ENCODE data around the gene DHFR. TPM values are rescaled to one million over a fixed set of nuclear protein-coding genes. Genes with fewer than 3 reads are reported as not detected.

DHFR gene
- polyA plus RNA-seq, 1 of the 3 experiments (the other 2 are of a cell fraction), result 16.6 TPM

DNA sequence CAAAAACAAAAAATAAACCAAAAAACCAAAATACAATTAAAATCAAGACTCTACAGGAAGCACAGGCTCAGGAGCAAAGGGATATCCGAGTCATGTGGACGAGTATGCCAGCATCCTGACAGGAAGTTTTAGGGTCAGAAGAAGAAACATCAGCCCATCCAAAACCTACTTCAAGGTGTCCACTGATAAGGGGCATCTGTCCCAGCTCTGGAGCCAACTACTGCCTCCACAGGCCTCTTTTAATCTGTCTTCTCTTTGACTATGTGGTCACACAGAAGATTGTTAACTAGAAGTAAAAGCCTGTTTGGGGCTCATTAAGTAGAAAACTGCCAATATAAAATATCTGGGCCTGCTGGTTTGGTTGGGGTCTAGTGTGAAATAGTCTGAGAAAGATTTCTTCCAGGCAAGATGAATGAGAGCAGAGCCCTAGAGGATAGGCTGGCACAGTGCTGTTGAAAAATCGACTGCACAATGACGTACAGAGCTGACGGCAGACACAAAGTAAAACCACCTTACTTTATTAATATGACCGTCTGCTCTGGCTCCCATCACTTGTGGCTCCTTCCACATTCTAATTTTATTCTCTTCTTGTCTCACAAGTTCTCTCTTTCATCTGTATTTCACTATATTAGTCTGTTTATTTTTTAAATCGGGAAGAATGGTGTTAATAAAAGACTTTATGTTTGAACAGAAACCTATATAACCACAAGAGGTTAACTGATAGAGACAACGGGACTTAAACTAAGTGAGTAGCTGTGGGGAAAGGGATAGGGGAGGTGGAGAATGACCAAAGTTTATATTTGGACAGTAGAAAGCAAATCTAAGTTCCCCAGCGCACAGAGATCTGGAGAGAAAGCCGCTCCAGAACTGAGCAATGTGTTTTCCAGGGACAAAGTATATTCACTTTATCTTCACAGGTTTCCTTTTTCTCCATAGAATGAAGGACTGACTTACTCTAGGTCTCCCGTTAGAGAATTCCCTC, 23.2 kb downstream of the DHFR start:
- WGBS (ENCODE audit: low lambda C conversion rate), result 94% methylated on average over 11 of the region's 11 CpGs
- Histone ChIP-seq H3K79me2 (ENCODE audit: insufficient read depth) (no peaks in the 10 kb centered on the region), H3K4me1 (ENCODE audit: control insufficient read depth in 1 of 2, insufficient read depth in 2 of 2, low read depth in 1 of 2, low read length in 1 of 2) (no peaks in the 10 kb centered on the region; a peak in 1 of 4 replicates), H3F3A (replicated peaks; ENCODE audit: insufficient read depth) (no peaks in the 10 kb centered on the region), H2AFZ (ENCODE audit: low read depth) (no peak overlapping the region), H3K36me3 (replicated peaks in 1 of 2; ENCODE audit: control insufficient read depth in 1 of 2, insufficient read depth in 2 of 2, low read length in 1 of 2) (peaks cover 14 to 16% of the 10 kb centered on the region in 2 experiments), H3K4me2 (no peak overlapping the region), H3K9me3 (no peaks in the 10 kb centered on the region), H4K20me1 (ENCODE audit: insufficient read depth) (no peaks in the 10 kb centered on the region), H3K27me3 (ENCODE audit: insufficient read depth) (no peaks in the 10 kb centered on the region), H3K4me3 (ENCODE audit: low read depth in 2 of 2, low read length in 1 of 2) (no peak overlapping the region), H3K9ac (no peak overlapping the region), H3K27ac (ENCODE audit: low read depth in 2 of 2, low read length in 1 of 2) (no peak overlapping the region), H3K9me2 (no peaks in the 10 kb centered on the region)
- no peak for DNase-seq
- POLR2A ChIA-PET, result no interaction called here
- CTCF ChIA-PET, result interaction anchor here (1.4 kb wide), 1 partner anchor 18 kb away, joined by 3 read pairs; no protein-coding TSS in a partner anchor
- TF ChIP-seq MEF2A (IDR thresholded peaks at IDR 0.05; ENCODE audit: borderline replicate concordance, low read depth) (no peak), FOSL2 (IDR thresholded peaks at IDR 0.05; ENCODE audit: borderline replicate concordance, low read depth) (no peak), TEAD4 (IDR thresholded peaks at IDR 0.05; ENCODE audit: borderline replicate concordance, insufficient read depth) (no peak)
- TF ChIP-seq, protein P1, sequence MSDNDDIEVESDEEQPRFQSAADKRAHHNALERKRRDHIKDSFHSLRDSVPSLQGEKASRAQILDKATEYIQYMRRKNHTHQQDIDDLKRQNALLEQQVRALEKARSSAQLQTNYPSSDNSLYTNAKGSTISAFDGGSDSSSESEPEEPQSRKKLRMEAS (IDR thresholded peaks at IDR 0.05; ENCODE audit: low read depth), result no peak

DNA sequence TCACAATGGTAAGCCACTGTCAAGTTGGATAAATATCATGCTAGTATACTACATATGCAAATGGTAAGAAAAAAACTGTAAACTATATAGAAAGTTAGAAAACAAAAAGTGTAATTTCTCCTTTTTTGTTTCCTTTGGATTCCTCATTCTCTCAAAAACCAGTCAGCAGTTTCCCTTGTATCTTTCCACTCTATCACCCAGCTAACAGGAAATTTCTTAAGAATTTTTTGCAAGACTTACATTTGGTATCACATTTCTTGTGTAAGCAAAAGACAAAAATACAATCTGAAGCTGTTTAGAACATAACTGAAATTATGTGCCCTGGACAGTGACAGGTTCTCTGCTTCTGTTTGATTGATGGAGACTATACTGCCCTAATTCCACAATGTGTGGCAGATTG, 25.5 kb downstream of the DHFR start:
- POLR2A ChIA-PET, result no interaction called here
- Histone ChIP-seq H3K4me2 (no peak overlapping the region), H3K27me3 (ENCODE audit: insufficient read depth) (no peaks in the 10 kb centered on the region), H3K9ac (no peak overlapping the region), H4K20me1 (ENCODE audit: insufficient read depth) (no peaks in the 10 kb centered on the region), H3K79me2 (ENCODE audit: insufficient read depth) (no peaks in the 10 kb centered on the region), H3K4me1 (ENCODE audit: control insufficient read depth in 1 of 2, insufficient read depth in 2 of 2, low read depth in 1 of 2, low read length in 1 of 2) (no peaks in the 10 kb centered on the region; a peak in 1 of 4 replicates), H3K27ac (ENCODE audit: low read depth in 2 of 2, low read length in 1 of 2) (no peak overlapping the region), H3K36me3 (replicated peaks in 1 of 2; ENCODE audit: control insufficient read depth in 1 of 2, insufficient read depth in 2 of 2, low read length in 1 of 2) (peaks cover 12 to 16% of the 10 kb centered on the region in 2 experiments), H3K9me2 (no peaks in the 10 kb centered on the region), H2AFZ (ENCODE audit: low read depth) (no peak overlapping the region), H3K4me3 (ENCODE audit: low read depth in 2 of 2, low read length in 1 of 2) (no peak overlapping the region), H3F3A (replicated peaks; ENCODE audit: insufficient read depth) (no peaks in the 10 kb centered on the region), H3K9me3 (no peaks in the 10 kb centered on the region)
- no peak for DNase-seq
- TF ChIP-seq GATA2 (CRISPR knock-in tag; IDR thresholded peaks at IDR 0.05) (no peak), TAF1 (IDR thresholded peaks at IDR 0.05; ENCODE audit: borderline replicate concordance, low read depth, low read length) (no peak), SIN3A (IDR thresholded peaks at IDR 0.05; ENCODE audit: borderline replicate concordance, low read depth, low read length) (no peak), NFIC (IDR thresholded peaks at IDR 0.05; ENCODE audit: borderline replicate concordance) (no peak), EZH2phosphoT487 (IDR thresholded peaks at IDR 0.05; ENCODE audit: borderline replicate concordance, low read depth) (no peak), MXI1 (IDR thresholded peaks at IDR 0.05; ENCODE audit: low read depth, low read length) (no peak), RCOR1 (IDR thresholded peaks at IDR 0.05; ENCODE audit: low read length) (no peak), FOXM1 (IDR thresholded peaks at IDR 0.05; ENCODE audit: low read depth) (no peak), POLR2AphosphoS5 (IDR thresholded peaks at IDR 0.05; ENCODE audit: low read depth, low read length) (no peak), FOSL2 (IDR thresholded peaks at IDR 0.05; ENCODE audit: borderline replicate concordance, low read depth) (no peak), ELF1 (IDR thresholded peaks at IDR 0.05) (no peak)
- TF ChIP-seq, protein P2, sequence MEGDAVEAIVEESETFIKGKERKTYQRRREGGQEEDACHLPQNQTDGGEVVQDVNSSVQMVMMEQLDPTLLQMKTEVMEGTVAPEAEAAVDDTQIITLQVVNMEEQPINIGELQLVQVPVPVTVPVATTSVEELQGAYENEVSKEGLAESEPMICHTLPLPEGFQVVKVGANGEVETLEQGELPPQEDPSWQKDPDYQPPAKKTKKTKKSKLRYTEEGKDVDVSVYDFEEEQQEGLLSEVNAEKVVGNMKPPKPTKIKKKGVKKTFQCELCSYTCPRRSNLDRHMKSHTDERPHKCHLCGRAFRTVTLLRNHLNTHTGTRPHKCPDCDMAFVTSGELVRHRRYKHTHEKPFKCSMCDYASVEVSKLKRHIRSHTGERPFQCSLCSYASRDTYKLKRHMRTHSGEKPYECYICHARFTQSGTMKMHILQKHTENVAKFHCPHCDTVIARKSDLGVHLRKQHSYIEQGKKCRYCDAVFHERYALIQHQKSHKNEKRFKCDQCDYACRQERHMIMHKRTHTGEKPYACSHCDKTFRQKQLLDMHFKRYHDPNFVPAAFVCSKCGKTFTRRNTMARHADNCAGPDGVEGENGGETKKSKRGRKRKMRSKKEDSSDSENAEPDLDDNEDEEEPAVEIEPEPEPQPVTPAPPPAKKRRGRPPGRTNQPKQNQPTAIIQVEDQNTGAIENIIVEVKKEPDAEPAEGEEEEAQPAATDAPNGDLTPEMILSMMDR (IDR thresholded peaks at IDR 0.05), result no peak
- TF ChIP-seq, protein P3, sequence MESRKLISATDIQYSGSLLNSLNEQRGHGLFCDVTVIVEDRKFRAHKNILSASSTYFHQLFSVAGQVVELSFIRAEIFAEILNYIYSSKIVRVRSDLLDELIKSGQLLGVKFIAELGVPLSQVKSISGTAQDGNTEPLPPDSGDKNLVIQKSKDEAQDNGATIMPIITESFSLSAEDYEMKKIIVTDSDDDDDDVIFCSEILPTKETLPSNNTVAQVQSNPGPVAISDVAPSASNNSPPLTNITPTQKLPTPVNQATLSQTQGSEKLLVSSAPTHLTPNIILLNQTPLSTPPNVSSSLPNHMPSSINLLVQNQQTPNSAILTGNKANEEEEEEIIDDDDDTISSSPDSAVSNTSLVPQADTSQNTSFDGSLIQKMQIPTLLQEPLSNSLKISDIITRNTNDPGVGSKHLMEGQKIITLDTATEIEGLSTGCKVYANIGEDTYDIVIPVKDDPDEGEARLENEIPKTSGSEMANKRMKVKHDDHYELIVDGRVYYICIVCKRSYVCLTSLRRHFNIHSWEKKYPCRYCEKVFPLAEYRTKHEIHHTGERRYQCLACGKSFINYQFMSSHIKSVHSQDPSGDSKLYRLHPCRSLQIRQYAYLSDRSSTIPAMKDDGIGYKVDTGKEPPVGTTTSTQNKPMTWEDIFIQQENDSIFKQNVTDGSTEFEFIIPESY (IDR thresholded peaks at IDR 0.05; ENCODE audit: borderline replicate concordance, low read depth), result no peak
- TF ChIP-seq, protein P4, sequence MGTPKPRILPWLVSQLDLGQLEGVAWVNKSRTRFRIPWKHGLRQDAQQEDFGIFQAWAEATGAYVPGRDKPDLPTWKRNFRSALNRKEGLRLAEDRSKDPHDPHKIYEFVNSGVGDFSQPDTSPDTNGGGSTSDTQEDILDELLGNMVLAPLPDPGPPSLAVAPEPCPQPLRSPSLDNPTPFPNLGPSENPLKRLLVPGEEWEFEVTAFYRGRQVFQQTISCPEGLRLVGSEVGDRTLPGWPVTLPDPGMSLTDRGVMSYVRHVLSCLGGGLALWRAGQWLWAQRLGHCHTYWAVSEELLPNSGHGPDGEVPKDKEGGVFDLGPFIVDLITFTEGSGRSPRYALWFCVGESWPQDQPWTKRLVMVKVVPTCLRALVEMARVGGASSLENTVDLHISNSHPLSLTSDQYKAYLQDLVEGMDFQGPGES (IDR thresholded peaks at IDR 0.05; ENCODE audit: low read depth, low read length), result no peak
- TF ChIP-seq, protein P5, sequence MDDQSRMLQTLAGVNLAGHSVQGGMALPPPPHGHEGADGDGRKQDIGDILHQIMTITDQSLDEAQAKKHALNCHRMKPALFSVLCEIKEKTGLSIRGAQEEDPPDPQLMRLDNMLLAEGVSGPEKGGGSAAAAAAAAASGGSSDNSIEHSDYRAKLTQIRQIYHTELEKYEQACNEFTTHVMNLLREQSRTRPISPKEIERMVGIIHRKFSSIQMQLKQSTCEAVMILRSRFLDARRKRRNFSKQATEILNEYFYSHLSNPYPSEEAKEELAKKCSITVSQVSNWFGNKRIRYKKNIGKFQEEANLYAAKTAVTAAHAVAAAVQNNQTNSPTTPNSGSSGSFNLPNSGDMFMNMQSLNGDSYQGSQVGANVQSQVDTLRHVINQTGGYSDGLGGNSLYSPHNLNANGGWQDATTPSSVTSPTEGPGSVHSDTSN (IDR thresholded peaks at IDR 0.05), result no peak
- TF ChIP-seq, protein P6, sequence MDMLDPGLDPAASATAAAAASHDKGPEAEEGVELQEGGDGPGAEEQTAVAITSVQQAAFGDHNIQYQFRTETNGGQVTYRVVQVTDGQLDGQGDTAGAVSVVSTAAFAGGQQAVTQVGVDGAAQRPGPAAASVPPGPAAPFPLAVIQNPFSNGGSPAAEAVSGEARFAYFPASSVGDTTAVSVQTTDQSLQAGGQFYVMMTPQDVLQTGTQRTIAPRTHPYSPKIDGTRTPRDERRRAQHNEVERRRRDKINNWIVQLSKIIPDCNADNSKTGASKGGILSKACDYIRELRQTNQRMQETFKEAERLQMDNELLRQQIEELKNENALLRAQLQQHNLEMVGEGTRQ (IDR thresholded peaks at IDR 0.05; ENCODE audit: borderline replicate concordance, low read depth, low read length), result no peak
- CTCF ChIA-PET, result interaction anchor here (0.7 kb wide), 1 partner anchor 454 kb away, joined by 3 read pairs; no protein-coding TSS in a partner anchor
